ENCODE measurements around the gene PGRMC2. TPM values are rescaled to one million over a fixed set of nuclear protein-coding genes. Genes with fewer than 3 reads are reported as not detected.
A peak's percentile ranks its signal among the peaks of the same experiment; 100 is the strongest.

Gene PGRMC2, protein sequence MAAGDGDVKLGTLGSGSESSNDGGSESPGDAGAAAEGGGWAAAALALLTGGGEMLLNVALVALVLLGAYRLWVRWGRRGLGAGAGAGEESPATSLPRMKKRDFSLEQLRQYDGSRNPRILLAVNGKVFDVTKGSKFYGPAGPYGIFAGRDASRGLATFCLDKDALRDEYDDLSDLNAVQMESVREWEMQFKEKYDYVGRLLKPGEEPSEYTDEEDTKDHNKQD
- total RNA-seq (2021; fragmentation: NEBNext Ultra II Directional; extraction: Animal tissue kit (Norgen Biotek cat#: 25700)) = 79.5 and 85.3 TPM in 2 replicates
- polyA plus RNA-seq (2011; rRNA removed) = 5.9 and 9.5 TPM in 2 replicates
- polyA plus RNA-seq (2011; cell fraction: cytosol; rRNA removed) = 13.4 TPM
- polyA plus RNA-seq (2011; cell fraction: nucleus; rRNA removed) = 5.5 TPM
- polyA plus RNA-seq (2012, experiment 1 of 2) = 26.8 to 73.8 TPM (median 32.8 TPM) in 4 replicates
- polyA plus RNA-seq (2012, experiment 2 of 2) = 16.9 TPM
- polyA plus RNA-seq (2013, experiment 1 of 2) = 66.9 TPM
- polyA plus RNA-seq (2013, experiment 2 of 2) = 82.7 TPM
- 3.2 and 4.1 TPM in 2 replicates for polyA minus RNA-seq (2011; rRNA and poly(A)+ RNA removed)
- 7.3 TPM for polyA minus RNA-seq (2011; cell fraction: cytosol; rRNA and poly(A)+ RNA removed)
- polyA minus RNA-seq (2011; cell fraction: nucleus; rRNA and poly(A)+ RNA removed) = 10.2 TPM
- long read RNA-seq, experiment 1, transcript PGRMC2-202 (2 exons, 2,858 nt) = minor isoform, 28 of 109 reads
- long read RNA-seq, experiment 1, transcript PGRMC2-208 (3 exons, 3,783 nt) = major isoform, 46 of 109 reads
- long read RNA-seq, experiment 1, partial matches to known transcripts = 2 of 109 reads
- long read RNA-seq, experiment 1, other reads (novel, unspliced or antisense) = 32 of 109 reads
- long read RNA-seq, experiment 2, transcript PGRMC2-208 (3 exons, 3,783 nt) = major isoform, 5 of 70 reads
- long read RNA-seq, experiment 2, partial matches to known transcripts = 0 of 70 reads
- long read RNA-seq, experiment 2, other reads (novel, unspliced or antisense) = 65 of 70 reads

DNA sequence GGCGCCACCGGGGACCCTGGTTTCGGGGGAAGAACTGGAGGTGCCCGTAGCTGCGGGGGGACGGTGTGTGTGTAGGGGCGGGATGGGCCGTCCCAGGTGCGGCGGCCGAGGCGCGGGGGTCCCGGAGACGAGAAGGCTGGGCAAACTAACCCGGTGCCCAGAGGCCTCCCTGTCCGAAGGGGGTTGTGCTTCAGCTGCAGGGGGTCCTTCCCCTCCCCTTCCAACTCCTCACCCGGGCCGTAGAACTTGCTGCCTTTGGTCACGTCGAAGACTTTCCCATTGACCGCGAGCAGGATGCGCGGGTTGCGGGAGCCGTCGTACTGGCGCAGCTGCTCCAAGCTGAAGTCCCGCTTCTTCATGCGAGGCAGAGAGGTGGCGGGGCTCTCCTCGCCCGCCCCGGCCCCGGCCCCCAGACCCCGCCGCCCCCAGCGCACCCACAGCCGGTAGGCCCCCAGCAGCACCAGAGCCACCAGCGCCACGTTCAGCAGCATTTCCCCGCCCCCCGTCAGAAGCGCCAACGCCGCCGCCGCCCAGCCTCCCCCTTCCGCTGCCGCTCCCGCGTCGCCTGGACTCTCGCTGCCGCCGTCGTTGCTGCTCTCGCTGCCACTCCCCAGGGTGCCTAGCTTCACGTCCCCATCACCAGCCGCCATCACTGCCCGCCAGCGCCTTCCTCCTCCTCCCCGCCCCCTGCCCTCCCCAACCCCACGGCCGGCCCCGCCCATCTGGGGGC is at the start of gene PGRMC2:
PGRMC2 (minus strand) TSS at position 673 of the 730 bp plus-strand sequence; CDS start at position 650, 23 bp downstream.
- Histone ChIP-seq H3K23ac (ENCODE audit: insufficient read length) (no peak within 1 kb of the TSS), H3K79me2 (ENCODE audit: control insufficient read depth in 1 of 2, insufficient read depth in 2 of 2, low read length in 2 of 2) (peaks cover 5 to 60% of the 10 kb centered on the region in 2 experiments), H2BK5ac (ENCODE audit: low read depth, low read length) (peak within 1 kb of the TSS; percentile 72), H2BK120ac (replicated peaks; ENCODE audit: low read depth, low read length) (peak within 1 kb of the TSS; percentile 60), H4K20me1 (replicated peaks in 1 of 2; ENCODE audit: control insufficient read depth in 1 of 2, insufficient read depth in 2 of 2, low read length in 2 of 2) (peaks cover 1 to 4% of the 10 kb centered on the region in 2 experiments), H2AK5ac (ENCODE audit: low read depth, low read length) (no peak within 1 kb of the TSS; the same call in 1 of the 2 replicates), H3K18ac (ENCODE audit: extremely low read depth, low read length) (peak within 1 kb of the TSS; percentile 91), H2AFZ (ENCODE audit: low read length) (peak within 1 kb of the TSS; percentile 63), H3K56ac (replicated peaks; ENCODE audit: insufficient read length, low read depth, low read length) (peak within 1 kb of the TSS; percentile 81), H3K4me2 (ENCODE audit: insufficient read depth in 1 of 2, low read depth in 2 of 2, low read length in 2 of 2) (peak within 1 kb of the TSS; percentile 91 to 98), H3K4me1 (replicated peaks in 1 of 4; ENCODE audit: control insufficient read depth in 3 of 4, insufficient read depth in 4 of 4, low read length in 3 of 4) (peaks cover 0 to 8% (median 3%) of the 10 kb centered on the region in 4 experiments; a peak in 4 of 7 replicates), H4K8ac (ENCODE audit: extremely low read depth, insufficient read depth, low read length) (peak within 1 kb of the TSS; percentile 90), H3K14ac (ENCODE audit: insufficient read length) (no peak within 1 kb of the TSS), H3K23me2 (ENCODE audit: low read depth, low read length) (peaks cover 10% of the 10 kb centered on the region), H3K9me3 (ENCODE audit: insufficient read depth in 2 of 2, low read depth in 1 of 2, low read length in 1 of 2) (no peaks in the 10 kb centered on the region), H2BK12ac (ENCODE audit: low read depth, low read length) (no peak within 1 kb of the TSS), H3K4me3 (ENCODE audit: extremely low read depth in 1 of 4, insufficient read depth in 2 of 4, low read depth in 3 of 4, low read length in 4 of 4) (peak within 1 kb of the TSS; percentile 74 to 95 (median 84)), H3K79me1 (ENCODE audit: low read depth, low read length) (no peaks in the 10 kb centered on the region), H3K4ac (replicated peaks; ENCODE audit: insufficient read length, low read depth, low read length) (no peak within 1 kb of the TSS), H4K91ac (replicated peaks; ENCODE audit: insufficient read length, low read length) (peak within 1 kb of the TSS; percentile 83), H3K9ac (replicated peaks in 1 of 4; ENCODE audit: extremely low read depth in 1 of 4, low read depth in 3 of 4, low read length in 3 of 4) (peak within 1 kb of the TSS; percentile 78 to 90 (median 85)), H2BK20ac (ENCODE audit: low read length) (no peak within 1 kb of the TSS), H2BK15ac (ENCODE audit: low read length) (no peak within 1 kb of the TSS), H4K5ac (ENCODE audit: insufficient read length, low read depth, low read length) (peak within 1 kb of the TSS; percentile 62), H3K27me3 (replicated peaks in 1 of 4; ENCODE audit: control insufficient read depth in 3 of 4, extremely low read depth in 1 of 4, insufficient read depth in 3 of 4, low read length in 3 of 4) (no peaks in the 10 kb centered on the region), H3K36me3 (ENCODE audit: control insufficient read depth in 2 of 4, insufficient read depth in 4 of 4, low read length in 3 of 4) (peaks cover 0 to 13% (median 0%) of the 10 kb centered on the region in 4 experiments; a peak in 1 of 8 replicates), H3K27ac (ENCODE audit: low read depth, low read length) (peak within 1 kb of the TSS; percentile 94)
- DNase-seq (ENCODE audit: low read depth in 1 of 2, low spot score in 2 of 2) = peak in 1 of 2 experiments; percentile 67
- CTCF ChIA-PET (ENCODE audit: partially characterized antibody) = interaction anchor here (0.6 to 3.0 kb wide), 4 partner anchors 12 to 373 kb away, joined by 3 to 10 read pairs (median 3); no protein-coding TSS in a partner anchor
- no peak for FAIRE-seq
- 1% methylated on average over 30 of the region's 67 CpGs; no CpG with 5 or more reads in 1 of the 2 experiments for WGBS, 2 experiments (ENCODE audit: extremely low coverage in 1 of 2, insufficient coverage in 1 of 2, insufficient read length in 1 of 2, insufficient replicate concordance in 2 of 2, low coverage in 1 of 2, low lambda C conversion rate in 2 of 2, missing lambda C conversion rate in 1 of 2)
- POLR2A ChIA-PET (ENCODE audit: partially characterized antibody) = interaction anchor here (0.6 to 3.0 kb wide), 10 partner anchors 15 to 620 kb away, joined by 3 to 12 read pairs (median 4); partner anchors contain the start of gene LARP1B
- TF ChIP-seq KDM4A (IDR thresholded peaks at IDR 0.05; ENCODE audit: low read depth, low read length, severe bottlenecking) (no peak), YY1 (IDR thresholded peaks at IDR 0.05; ENCODE audit: low read depth, low read length) (peak; percentile 90), ASH2L (IDR thresholded peaks at IDR 0.05; ENCODE audit: low read length) (peak; percentile 41), POLR2A (IDR thresholded peaks at IDR 0.05; ENCODE audit: control extremely low read depth in 1 of 2, low read depth in 2 of 2, low read length in 2 of 2) (peak in 1 of 2 experiments; percentile 39; a peak in 2 of 3 replicates), TAF1 (IDR thresholded peaks at IDR 0.05; ENCODE audit: low read depth, low read length) (peak; percentile 77), RBBP5 (IDR thresholded peaks at IDR 0.05; ENCODE audit: borderline replicate concordance, low read depth, low read length) (peak; percentile 54; the same call in 1 of the 2 replicates), MAX (IDR thresholded peaks at IDR 0.05) (peak; percentile 34)
